ENCODE results near the gene ANK2.

GRCh38 chr4:113288257-113288656 is 238.8 kb downstream of the ANK2 start:
- TF ChIP-seq CTCF (IDR thresholded peaks at IDR 0.05) (no peak), EZH2 (IDR thresholded peaks at IDR 0.05) (no peak), EZH2phosphoT487 (IDR thresholded peaks at IDR 0.05) (no peak)
